NT2/D1 (cell line): ENCODE measurements around the gene GZMM.
A peak's percentile ranks its signal among the peaks of the same experiment; 100 is the strongest.

Source experiments
- DNase-seq: peaks from one replicate; pipeline ENCODE4 v3.0.0-alpha.2; 2011; ENCODE audit warnings: low read depth, low spot score
- H3K27me3 ChIP-seq: 2 replicates; pipeline ENCODE4 v1.6.0; 2011; ENCODE audit warnings: mild to moderate bottlenecking; ENCODE audit not compliant: insufficient read length, insufficient read depth
- H3K36me3 ChIP-seq: 2 replicates; pipeline ENCODE4 v1.6.1; 2011; ENCODE audit warnings: mild to moderate bottlenecking, low read length, mixed read lengths; ENCODE audit not compliant: insufficient read depth, insufficient read length
- H3K4me1 ChIP-seq: 2 replicates; pipeline ENCODE4 v1.5.1; 2011; ENCODE audit not compliant: insufficient read depth, insufficient read length
- H3K4me3 ChIP-seq: 2 replicates; pipeline ENCODE4 v1.5.1; 2011; ENCODE audit warnings: low read depth; ENCODE audit not compliant: insufficient read length
- H3K9ac ChIP-seq: 2 replicates; pipeline ENCODE4 v1.6.0; 2011; ENCODE audit warnings: low read depth; ENCODE audit not compliant: insufficient read length
- H3K9me3 ChIP-seq: 2 replicates; pipeline ENCODE4 v1.5.1; 2011; ENCODE audit warnings: mild to moderate bottlenecking, low read length; ENCODE audit not compliant: insufficient read depth
- SUZ12 ChIP-seq: IDR thresholded peaks from 2 replicates; pipeline ENCODE4 v1.6.1; 2011; ENCODE audit not compliant: insufficient read length, insufficient read depth; ENCODE audit errors: extremely low read depth
- YY1 ChIP-seq: IDR thresholded peaks from 2 replicates; pipeline ENCODE4 v1.6.1; 2011; ENCODE audit not compliant: insufficient read length, insufficient read depth
- ZNF274 ChIP-seq: IDR thresholded peaks from 2 replicates; pipeline ENCODE4 v1.6.1; 2011; ENCODE audit warnings: mild to moderate bottlenecking, low read depth, low read length

Gene GZMM

DNA sequence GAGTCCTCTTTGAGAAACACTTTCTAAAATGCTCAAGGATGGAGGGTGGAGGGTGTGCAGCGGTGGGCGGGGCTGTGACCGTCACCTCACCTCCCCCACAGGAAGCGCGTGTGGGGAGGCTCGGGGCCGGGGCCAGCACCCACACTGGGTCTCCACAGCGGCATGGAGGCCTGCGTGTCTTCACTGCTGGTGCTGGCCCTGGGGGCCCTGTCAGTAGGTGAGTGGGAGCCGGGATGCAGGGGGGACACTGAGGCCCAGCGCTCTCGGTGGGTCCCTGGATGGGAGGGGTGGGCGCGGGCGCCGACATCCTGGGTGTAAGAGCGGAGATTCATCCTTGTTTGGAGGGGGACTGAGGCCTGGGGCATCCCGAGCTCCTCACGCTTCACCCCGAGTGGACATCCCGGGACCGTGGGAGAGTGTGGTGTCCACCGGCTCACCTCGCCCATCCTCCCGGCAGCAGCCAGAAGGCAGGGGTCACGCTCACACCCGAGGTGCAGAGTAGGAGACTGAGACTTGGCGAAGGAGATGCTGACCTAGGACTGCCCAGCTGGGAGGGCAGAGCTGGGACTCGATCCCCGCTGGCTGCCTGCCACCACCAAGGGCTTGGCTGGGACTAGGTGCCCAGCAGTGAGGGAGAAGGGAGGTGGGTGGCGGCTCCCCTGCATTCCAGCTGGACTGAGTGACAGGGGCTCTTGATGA lies at the start of gene GZMM:
GZMM (plus strand) TSS at position 144 of the 699 bp plus-strand sequence; CDS start at position 163, 19 bp downstream.
- TF ChIP-seq SUZ12 (no peak), YY1 (no peak), ZNF274 (no peak)
- Histone ChIP-seq H3K4me3 (no peak within 1 kb of the TSS), H3K4me1 (peaks cover 2% of the 10 kb centered on the region), H3K9me3 (no peaks in the 10 kb centered on the region), H3K36me3 (peaks cover 31% of the 10 kb centered on the region), H3K27me3 (no peaks in the 10 kb centered on the region), H3K9ac (no peak within 1 kb of the TSS)
- DNase-seq: no peak

DNA sequence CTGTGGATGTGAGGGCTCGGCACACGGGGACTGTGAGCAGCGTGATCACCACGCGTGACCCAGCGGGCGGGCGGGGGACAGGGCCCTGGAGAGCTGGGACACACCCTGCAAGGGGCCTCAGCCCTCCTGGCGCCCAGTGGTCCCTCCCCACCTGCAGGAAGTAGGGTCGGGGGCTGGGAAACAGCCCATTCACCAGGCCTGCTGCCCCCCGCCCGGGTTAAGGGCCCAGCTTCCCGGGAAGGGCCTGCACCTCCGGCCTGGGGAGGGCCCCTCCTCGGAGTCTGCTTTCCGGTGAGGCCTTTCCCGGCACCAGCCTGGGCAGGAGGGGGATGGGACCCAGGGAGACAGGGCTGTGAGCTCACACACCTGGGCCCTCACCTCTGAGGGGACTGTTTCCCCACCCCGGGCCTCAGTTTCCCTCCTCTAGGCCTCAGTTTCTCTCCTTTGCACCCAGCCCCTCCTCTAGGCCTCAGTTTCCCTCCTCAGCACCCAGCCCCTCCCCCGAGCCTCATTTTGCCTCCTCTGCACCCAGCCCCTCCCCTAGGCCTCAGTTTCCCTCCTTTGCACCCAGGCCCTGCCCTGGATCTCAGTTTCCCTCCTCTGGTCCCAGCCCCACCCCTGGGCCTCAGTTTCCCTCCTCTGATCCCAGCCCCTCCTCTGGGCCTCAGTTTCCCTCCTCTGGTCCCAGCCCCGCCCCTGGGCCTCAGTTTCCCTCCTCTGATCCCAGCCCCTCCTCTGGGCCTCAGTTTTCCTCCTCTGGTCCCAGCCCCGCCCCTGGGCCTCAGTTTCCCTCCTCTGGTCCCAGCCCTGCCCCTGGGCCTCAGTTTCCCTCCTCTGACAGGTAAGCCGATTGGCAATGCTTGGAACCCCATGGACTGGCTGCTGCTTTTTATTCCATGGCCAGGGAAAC lies 49.4 kb upstream of the GZMM start:
- Histone ChIP-seq H3K4me3 (no peak overlapping the region), H3K4me1 (peaks cover 15% of the 10 kb centered on the region), H3K36me3 (no peaks in the 10 kb centered on the region), H3K9me3 (no peaks in the 10 kb centered on the region), H3K27me3 (peaks cover 28% of the 10 kb centered on the region), H3K9ac (peak overlapping the region; percentile 10)
- TF ChIP-seq SUZ12: no peak
- no peak for TF ChIP-seq YY1
- TF ChIP-seq ZNF274: no peak
- DNase-seq: no peak

DNA sequence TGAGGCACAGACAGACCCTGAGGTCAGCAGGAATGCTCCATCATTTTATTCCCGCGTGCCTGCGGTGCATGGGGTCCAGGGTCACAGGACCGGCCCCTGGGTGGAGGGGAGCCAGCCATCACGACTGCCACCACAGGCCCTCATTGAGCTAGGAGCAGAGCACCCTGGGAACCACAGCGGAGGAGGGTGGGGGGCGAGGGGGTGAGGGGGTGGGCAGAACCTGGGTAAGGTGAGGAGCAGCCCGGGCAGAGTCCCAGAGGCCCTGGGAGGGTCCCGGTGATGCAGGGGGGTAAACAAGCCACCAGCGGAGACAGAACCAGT lies 48.8 kb upstream of the GZMM start:
- DNase-seq: no peak
- Histone ChIP-seq H3K9ac (no peak overlapping the region), H3K27me3 (peaks cover 30% of the 10 kb centered on the region), H3K9me3 (no peaks in the 10 kb centered on the region), H3K4me3 (no peak overlapping the region), H3K36me3 (no peaks in the 10 kb centered on the region), H3K4me1 (peaks cover 15% of the 10 kb centered on the region)
- TF ChIP-seq SUZ12 (no peak), YY1 (no peak), ZNF274 (no peak)

DNA sequence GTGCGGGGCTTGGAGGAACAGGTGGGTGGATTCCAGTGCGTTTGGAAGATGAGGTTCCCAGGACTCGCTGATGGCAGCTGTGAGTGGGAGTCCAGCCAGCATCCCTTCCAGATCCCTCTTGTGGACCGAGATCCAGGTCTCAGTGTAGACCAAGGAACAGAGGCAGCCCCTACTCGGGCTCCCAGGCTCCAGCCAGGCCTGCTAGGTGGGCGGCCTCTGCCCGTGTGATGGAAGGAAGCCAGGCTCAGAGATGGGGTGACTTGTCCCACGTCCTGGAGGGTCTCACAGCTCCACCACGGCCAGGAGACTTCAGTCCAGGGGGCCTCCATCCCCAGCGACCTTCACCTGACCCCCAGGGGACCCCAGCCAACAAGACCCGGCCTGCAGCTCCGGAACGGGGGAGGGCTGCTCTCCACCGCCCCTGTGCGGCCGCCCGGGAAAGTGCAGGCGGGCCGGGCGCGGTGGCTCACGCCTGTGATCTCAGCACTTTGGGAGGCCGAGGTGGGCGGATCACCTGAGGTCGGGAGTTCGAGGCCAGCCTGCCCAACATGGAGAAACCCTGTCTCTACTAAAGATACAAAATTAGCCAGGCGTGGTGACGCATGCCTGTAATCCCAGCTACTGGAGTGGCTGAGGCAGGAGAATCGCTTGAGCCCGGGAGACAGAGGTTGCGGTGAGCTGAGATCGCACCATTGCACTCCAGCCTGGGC lies 48.3 kb upstream of the GZMM start:
- Histone ChIP-seq H3K4me3 (peak overlapping the region; percentile 15), H3K27me3 (peaks cover 25% of the 10 kb centered on the region), H3K9ac (peak overlapping the region; percentile 32), H3K9me3 (no peaks in the 10 kb centered on the region), H3K36me3 (no peaks in the 10 kb centered on the region), H3K4me1 (peaks cover 15% of the 10 kb centered on the region)
- TF ChIP-seq SUZ12: no peak
- TF ChIP-seq YY1: no peak
- no peak for TF ChIP-seq ZNF274
- no peak for DNase-seq

DNA sequence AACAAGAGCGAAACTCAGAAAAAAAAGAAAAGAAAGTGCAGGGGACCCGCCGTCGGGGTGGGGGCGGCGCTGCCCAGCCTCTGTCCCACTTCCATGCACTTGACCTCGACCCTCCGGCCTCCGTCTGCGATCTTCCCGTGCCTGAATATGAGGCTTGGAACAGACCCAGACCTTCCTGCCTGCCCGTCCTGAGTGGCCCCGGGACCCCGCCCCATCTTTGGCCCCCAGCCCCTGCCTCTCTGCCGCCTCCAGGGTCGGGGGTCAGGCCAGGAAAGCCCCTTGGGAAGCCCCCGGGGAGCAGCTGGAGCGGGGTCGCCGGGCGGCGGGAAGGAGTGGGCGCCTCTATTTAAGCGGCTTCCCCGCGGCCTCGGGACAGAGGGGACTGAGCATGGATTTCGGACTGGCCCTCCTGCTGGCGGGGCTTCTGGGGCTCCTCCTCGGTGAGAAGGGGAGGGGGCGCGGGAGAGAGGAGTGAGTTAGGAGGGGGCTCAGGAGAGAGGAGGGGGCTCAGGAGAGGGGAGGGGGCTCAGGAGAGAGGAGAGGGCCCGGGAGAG lies 47.7 kb upstream of the GZMM start, which contains the start of gene MADCAM1:
MADCAM1 (plus strand) TSS at position 375 of the 554 bp plus-strand sequence; CDS start at position 389, 14 bp downstream.
- Histone ChIP-seq H3K4me1 (peaks cover 14% of the 10 kb centered on the region), H3K9me3 (no peaks in the 10 kb centered on the region), H3K9ac (peak within 1 kb of the TSS; percentile 32), H3K36me3 (no peaks in the 10 kb centered on the region), H3K4me3 (peak within 1 kb of the TSS; percentile 34), H3K27me3 (peaks cover 25% of the 10 kb centered on the region)
- no peak for TF ChIP-seq SUZ12
- TF ChIP-seq ZNF274: no peak
- no peak for TF ChIP-seq YY1
- no peak for DNase-seq

DNA sequence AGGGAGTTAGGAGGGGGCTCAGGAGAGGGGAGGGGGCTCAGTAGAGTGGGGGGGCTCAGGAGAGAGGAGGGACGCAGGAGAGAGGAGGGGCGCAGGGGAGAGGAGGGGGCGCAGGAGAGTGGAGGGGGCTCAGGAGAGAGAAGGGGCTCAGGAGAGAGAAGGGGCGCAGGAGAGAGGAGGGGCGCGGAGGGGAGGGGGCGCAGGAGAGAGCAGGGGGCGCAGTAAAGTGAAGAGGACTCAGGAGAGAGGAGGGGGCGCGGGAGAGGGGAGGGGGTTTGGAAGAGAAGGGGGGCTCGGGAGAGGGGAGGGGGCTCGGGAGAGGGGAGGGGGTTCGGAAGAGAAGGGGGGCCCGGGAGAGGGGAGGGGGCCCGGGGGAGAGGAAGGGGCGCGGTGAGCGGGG lies 46.9 kb upstream of the GZMM start:
- Histone ChIP-seq H3K9me3 (no peaks in the 10 kb centered on the region), H3K4me1 (peaks cover 14% of the 10 kb centered on the region), H3K9ac (no peak overlapping the region), H3K4me3 (no peak overlapping the region), H3K27me3 (peaks cover 25% of the 10 kb centered on the region), H3K36me3 (no peaks in the 10 kb centered on the region)
- no peak for TF ChIP-seq ZNF274
- TF ChIP-seq SUZ12: no peak
- TF ChIP-seq YY1: no peak
- no peak for DNase-seq
